AG09309 (cell line): ENCODE measurements around the gene MTUS2.
A peak's percentile ranks its signal among the peaks of the same experiment; 100 is the strongest.

ENCODE experiments used
- DNase-seq: peaks from one replicate; pipeline ENCODE4 v3.0.0-alpha.2; 2010; ENCODE audit warnings: low read depth
- H3K4me3 ChIP-seq: 2 replicates; pipeline ENCODE4 v1.5.1; 2011; ENCODE audit warnings: mild to moderate bottlenecking, low read depth, low read length, moderate library complexity; ENCODE audit not compliant: control insufficient read depth
- TF ChIP-seq, protein P1 (sequence below): IDR thresholded peaks from 2 replicates; pipeline ENCODE4 v1.5.1; 2011; ENCODE audit warnings: mild to moderate bottlenecking, low read depth, low read length, inconsistent platforms; ENCODE audit not compliant: insufficient read depth, control insufficient read depth; ENCODE audit errors: missing control alignments

Gene MTUS2

GRCh38 chr13:29511980-29512379 lies 691.8 kb downstream of the MTUS2 start:
- TF ChIP-seq, protein P1, sequence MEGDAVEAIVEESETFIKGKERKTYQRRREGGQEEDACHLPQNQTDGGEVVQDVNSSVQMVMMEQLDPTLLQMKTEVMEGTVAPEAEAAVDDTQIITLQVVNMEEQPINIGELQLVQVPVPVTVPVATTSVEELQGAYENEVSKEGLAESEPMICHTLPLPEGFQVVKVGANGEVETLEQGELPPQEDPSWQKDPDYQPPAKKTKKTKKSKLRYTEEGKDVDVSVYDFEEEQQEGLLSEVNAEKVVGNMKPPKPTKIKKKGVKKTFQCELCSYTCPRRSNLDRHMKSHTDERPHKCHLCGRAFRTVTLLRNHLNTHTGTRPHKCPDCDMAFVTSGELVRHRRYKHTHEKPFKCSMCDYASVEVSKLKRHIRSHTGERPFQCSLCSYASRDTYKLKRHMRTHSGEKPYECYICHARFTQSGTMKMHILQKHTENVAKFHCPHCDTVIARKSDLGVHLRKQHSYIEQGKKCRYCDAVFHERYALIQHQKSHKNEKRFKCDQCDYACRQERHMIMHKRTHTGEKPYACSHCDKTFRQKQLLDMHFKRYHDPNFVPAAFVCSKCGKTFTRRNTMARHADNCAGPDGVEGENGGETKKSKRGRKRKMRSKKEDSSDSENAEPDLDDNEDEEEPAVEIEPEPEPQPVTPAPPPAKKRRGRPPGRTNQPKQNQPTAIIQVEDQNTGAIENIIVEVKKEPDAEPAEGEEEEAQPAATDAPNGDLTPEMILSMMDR: no peak
- no peak overlapping the region for H3K4me3 ChIP-seq
- DNase-seq: peak; percentile 69

DNA sequence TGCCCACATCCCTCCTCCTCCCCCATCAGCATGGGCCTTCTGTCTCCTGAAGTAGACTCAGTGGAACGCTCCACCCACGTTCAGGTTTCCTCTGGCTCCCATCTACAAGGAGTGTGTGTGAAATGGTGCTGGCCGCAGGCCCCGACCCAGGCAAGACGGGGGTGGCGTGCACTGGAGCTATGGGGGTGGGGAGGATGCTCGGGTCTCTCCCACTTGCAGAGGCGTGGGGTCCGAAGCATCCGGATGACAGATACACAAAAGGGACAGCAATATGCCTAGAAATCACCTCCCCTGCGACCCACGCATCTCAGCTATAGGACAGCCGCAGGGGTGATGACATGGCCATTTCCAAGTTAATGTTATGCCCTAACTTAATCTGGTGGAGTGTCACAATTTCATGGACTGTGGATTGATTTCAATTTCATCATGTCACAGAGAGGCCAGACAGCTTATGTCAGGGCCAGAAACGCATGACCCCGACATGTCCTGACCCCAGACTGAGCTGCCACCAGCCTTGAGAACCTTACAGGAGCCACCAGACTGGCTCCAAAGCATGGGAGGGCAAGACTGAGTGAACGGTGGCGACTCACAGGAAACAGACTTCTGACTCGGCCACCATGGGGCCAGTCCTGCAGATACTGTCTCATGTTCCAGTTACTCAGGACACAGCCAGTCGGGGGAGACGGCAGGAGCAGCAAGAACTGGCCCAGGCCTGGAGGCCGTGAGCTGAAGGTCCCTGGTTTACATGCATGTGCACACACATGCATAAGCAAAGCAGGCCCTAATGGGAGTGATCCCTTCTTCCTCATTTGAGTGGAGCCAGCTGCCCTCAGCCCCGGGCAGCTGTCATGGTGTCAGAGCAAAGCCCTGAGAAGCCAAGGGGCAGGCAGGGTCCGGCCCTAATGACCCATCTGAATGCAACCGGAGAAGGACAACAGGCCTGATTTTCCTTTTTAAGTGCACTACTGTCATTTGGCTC lies 693.2 kb downstream of the MTUS2 start:
- DNase-seq: no peak
- TF ChIP-seq, protein P1: no peak
- no peak overlapping the region for H3K4me3 ChIP-seq

- TF ChIP-seq, protein P1: no peak
- no peak overlapping the region for H3K4me3 ChIP-seq
- no peak for DNase-seq
These were observed 694.0 kb downstream of the MTUS2 start for GRCh38 chr13:29513981-29514719.

DNA sequence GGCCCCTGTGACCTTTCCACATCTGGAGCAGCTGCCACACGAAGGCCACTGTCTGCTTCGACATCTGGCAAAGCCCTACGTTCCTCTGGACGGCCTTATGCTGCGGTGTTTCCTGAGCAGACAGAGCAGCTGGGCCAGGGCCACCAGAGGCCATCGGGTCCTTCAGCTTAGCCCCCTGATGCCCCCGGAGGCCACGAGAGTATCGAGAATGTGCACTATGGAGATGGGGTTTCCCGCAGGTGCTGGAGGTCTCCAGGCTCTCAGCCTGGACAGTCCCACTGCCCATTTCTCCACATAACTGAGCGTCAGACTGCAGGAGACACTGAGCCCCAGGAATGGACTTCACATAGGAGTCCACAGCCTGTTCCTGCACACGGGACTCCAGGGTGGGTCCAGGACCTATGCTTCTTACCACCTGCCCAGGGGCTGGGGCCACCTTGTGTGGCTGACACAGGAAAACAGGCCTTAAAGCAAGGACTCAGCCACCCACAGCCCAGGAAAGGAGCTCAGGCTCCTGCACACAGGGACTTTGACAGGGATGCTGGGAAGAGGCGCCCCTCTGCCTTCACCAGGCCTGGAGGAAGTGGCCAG lies 694.7 kb downstream of the MTUS2 start:
- TF ChIP-seq, protein P1: no peak
- no peak overlapping the region for H3K4me3 ChIP-seq
- no peak for DNase-seq

- DNase-seq: no peak
- TF ChIP-seq, protein P1: no peak
These were observed 695.2 kb downstream of the MTUS2 start for GRCh38 chr13:29515372-29515771.

DNA sequence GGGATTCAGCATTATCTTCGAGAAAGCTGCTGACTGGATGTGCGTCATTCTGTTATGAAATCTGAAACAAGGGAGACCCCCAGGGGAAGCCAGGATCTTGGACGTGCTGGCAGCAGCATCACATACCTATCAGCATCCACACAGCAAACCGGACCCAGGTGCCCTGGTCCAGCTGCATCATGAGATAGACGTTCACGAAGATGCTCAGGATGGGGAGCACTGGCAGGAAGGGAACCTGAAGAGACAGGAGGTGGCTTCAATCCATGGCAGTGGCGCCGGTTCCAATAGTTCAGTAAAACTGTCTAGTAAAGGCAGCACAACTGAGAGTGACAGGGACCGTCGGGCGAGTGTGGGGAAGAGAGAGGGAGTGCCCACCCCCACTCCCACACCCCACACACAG lies 695.9 kb downstream of the MTUS2 start:
- H3K4me3 ChIP-seq: no peak overlapping the region
- no peak for DNase-seq
- TF ChIP-seq, protein P1: no peak

More at GRCh38 chr13:29515372-29515771, 695.2 kb downstream of the MTUS2 start:
- no peak overlapping the region for H3K4me3 ChIP-seq
